Caco-2 (cell line): ENCODE measurements around the gene MVB12B. TPM values are rescaled to one million over a fixed set of nuclear protein-coding genes. Genes with fewer than 3 reads are reported as not detected.

Experiments
- BruUV-seq: library from RNA; stranded (reverse); fragments of 400-500 nt; replicated peaks from 2 replicates; lab custom pipeline; 2021; lab: Mats Ljungman, UMichigan
- CTCF ChIA-PET: fragments of 300-600 bp; sonication (Branson Sonifier 250); formaldehyde crosslinking; loops from one replicate; lab custom pipeline; 2022; ENCODE audit warnings: antibody characterized with exemption; lab: Charles Lee
- POLR2A ChIA-PET: fragments of 300-600 bp; sonication (Branson Sonifier 250); formaldehyde crosslinking; loops from one replicate; lab custom pipeline; 2022; ENCODE audit warnings: antibody characterized with exemption; lab: Charles Lee
- DNase-seq, 2 experiments: peaks; one replicate each; pipeline versions ENCODE4 v3.0.0 to v3.0.0-alpha.2; 2020 to 2022
- H3K27me3 ChIP-seq: replicated peaks from 2 replicates; pipeline ENCODE4 v1.6.0; 2011; ENCODE audit warnings: low read length; ENCODE audit not compliant: control insufficient read depth, insufficient read depth
- H3K36me3 ChIP-seq: 2 replicates; pipeline ENCODE4 v1.5.1; 2011; ENCODE audit warnings: low read length; ENCODE audit not compliant: control insufficient read depth, insufficient read depth
- H3K4me1 ChIP-seq: fragments of 250-450 bp; sonication (Bioruptor Pico); 2 replicates; pipeline ENCODE4 v1.5.1; 2020; ENCODE audit warnings: mild to moderate bottlenecking
- H3K4me3 ChIP-seq: 2 replicates; pipeline ENCODE4 v1.5.1; 2011; ENCODE audit warnings: low read depth, mild to moderate bottlenecking, control low read depth, low read length
- H3K9me3 ChIP-seq: fragments of 250-450 bp; sonication (Bioruptor Pico); 2 replicates; pipeline ENCODE4 v1.5.1; 2020; ENCODE audit warnings: mild to moderate bottlenecking, moderate library complexity
- H3K27ac Mint-ChIP-seq: one replicate; pipeline ENCODE4 v1.8.0; 2022; ENCODE audit warnings: mixed read lengths; ENCODE audit not compliant: unreplicated experiment
- H3K27me3 Mint-ChIP-seq: one replicate; pipeline ENCODE4 v1.8.0; 2022; ENCODE audit warnings: mixed read lengths; ENCODE audit not compliant: insufficient read depth, unreplicated experiment
- H3K36me3 Mint-ChIP-seq: one replicate; pipeline ENCODE4 v1.8.0; 2022; ENCODE audit warnings: mild to moderate bottlenecking, mixed read lengths; ENCODE audit not compliant: insufficient read depth, unreplicated experiment
- H3K4me1 Mint-ChIP-seq: one replicate; pipeline ENCODE4 v1.8.0; 2022; ENCODE audit warnings: low read depth, mixed read lengths; ENCODE audit not compliant: unreplicated experiment
- H3K4me3 Mint-ChIP-seq: one replicate; pipeline ENCODE4 v1.8.0; 2022; ENCODE audit warnings: mild to moderate bottlenecking, moderate library complexity, mixed read lengths; ENCODE audit not compliant: unreplicated experiment
- H3K9me3 Mint-ChIP-seq: one replicate; pipeline ENCODE4 v1.8.0; 2022; ENCODE audit warnings: mixed read lengths; ENCODE audit not compliant: unreplicated experiment
- CTCF ChIP-seq, 2 experiments: fragments of 200-600 bp in 1 of 2; IDR thresholded peaks; 1 replicate in 1 of 2; 2 replicates in 1 of 2; pipeline versions ENCODE4 v1.5.1 to v1.8.0; 2011 to 2022; ENCODE audit warnings: antibody characterized with exemption in 1 of 2, control low read depth in 1 of 2, inconsistent platforms in 1 of 2, low read depth in 1 of 2, low read length in 1 of 2, mild to moderate bottlenecking in 1 of 2, moderate library complexity in 1 of 2; ENCODE audit not compliant: insufficient read depth in 1 of 2, severe bottlenecking in 1 of 2, unreplicated experiment in 1 of 2
- intact Hi-C: fragments of 100-400 bp; cut with micrococcal nuclease; formaldehyde crosslinking; loops from one replicate; pipeline ENCODE4 v1.10.0; 2022; ENCODE audit not compliant: unreplicated experiment
- total RNA-seq: library from RNA; stranded (reverse); gene quantifications from 2 replicates; pipeline ENCODE4 v1.2.3, GENCODE V29; 2022

MVB12B gene
- total RNA-seq, 1 experiment from 2014 or later = 24.4 TPM

DNA sequence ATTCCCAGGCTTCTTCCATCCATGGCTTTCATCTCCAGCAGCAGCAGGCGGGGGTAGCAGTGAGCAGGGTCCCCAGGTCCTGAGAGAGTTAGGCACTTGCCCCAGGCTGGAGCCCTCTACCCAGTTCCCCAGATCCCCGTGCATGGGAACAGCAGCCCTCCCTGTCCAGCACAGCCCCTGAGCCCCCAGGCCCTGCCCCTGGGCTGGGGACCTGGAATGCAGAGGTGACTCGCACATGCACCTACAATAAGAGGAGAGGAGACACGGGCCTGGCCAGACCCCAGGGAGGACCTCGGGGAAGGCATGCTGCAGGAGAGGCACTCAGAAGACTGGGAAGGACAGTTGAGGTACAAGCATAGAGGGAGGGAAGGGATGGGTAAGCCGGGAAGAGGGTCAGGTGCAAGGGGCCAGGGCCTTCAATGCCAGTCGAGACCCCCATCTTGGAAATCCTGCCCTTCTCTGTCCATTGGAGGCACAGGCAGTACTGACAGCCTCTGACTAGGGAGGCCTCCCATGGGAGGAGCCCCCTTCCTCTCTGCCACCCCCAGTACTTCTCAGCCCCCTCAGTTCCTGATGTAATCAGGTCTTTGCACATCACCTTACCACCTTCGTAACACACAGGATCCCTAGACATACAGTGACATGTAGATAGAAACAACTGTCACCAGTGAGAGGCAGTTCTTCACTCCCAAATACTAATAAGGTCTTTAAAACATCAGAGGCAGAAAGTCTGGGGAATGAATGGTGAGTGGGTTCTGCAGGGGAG is 151.8 kb downstream of the MVB12B start:
- Mint-ChIP-seq H3K27ac (no peak overlapping the region), H3K4me3 (no peak overlapping the region), H3K36me3 (peaks cover 5% of the 10 kb centered on the region), H3K9me3 (no peaks in the 10 kb centered on the region), H3K27me3 (no peaks in the 10 kb centered on the region), H3K4me1 (peaks cover 7% of the 10 kb centered on the region)
- Histone ChIP-seq H3K9me3 (no peaks in the 10 kb centered on the region), H3K36me3 (no peaks in the 10 kb centered on the region), H3K4me1 (no peaks in the 10 kb centered on the region), H3K4me3 (no peak overlapping the region), H3K27me3 (no peaks in the 10 kb centered on the region)
- no TSS peak for BruUV-seq
- DNase-seq = no peak
- ChIA-PET CTCF (no interaction called here), POLR2A (no interaction called here)
- intact Hi-C loops = no loop called here
- no peak for TF ChIP-seq CTCF (IDR thresholded peaks at IDR 0.05; ENCODE audit: insufficient read depth in 1 of 2, low read depth in 1 of 2, low read length in 1 of 2, severe bottlenecking in 1 of 2, unreplicated experiment in 1 of 2)

DNA sequence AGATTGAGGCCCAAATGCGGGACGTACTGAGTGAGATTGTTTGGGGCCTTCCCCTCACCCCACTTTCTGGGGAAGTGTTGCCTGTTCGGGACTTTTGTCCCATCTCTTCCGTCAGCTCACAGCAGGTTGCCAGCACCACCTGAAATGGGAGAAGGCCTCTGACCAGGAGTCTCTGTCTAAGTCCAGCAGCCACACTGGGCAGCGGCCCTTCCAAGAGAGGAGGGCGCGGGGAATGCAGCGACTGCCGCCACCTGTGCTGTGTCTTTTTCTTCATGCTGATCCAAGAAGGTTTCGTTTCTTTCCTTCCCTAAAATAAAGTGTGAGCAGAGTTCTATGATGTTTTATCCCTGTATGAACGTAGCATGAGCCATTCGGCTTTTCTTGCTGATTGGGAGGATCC is 152.9 kb downstream of the MVB12B start:
- DNase-seq = no peak
- Mint-ChIP-seq H3K36me3 (no peaks in the 10 kb centered on the region), H3K27ac (no peak overlapping the region), H3K27me3 (no peaks in the 10 kb centered on the region), H3K4me3 (no peak overlapping the region), H3K4me1 (no peaks in the 10 kb centered on the region), H3K9me3 (no peaks in the 10 kb centered on the region)
- ChIA-PET POLR2A (no interaction called here), CTCF (no interaction called here)
- H3K4me3 ChIP-seq = no peak overlapping the region
- H3K9me3 ChIP-seq = no peaks in the 10 kb centered on the region
- BruUV-seq = no TSS peak
- H3K4me1 ChIP-seq = no peaks in the 10 kb centered on the region
- no peaks in the 10 kb centered on the region for H3K36me3 ChIP-seq
- intact Hi-C loops = no loop called here
- TF ChIP-seq CTCF (IDR thresholded peaks at IDR 0.05; ENCODE audit: insufficient read depth in 1 of 2, low read depth in 1 of 2, low read length in 1 of 2, severe bottlenecking in 1 of 2, unreplicated experiment in 1 of 2) = no peak
- H3K27me3 ChIP-seq = no peaks in the 10 kb centered on the region

GRCh38 chr9:126480813-126481212 is 154.2 kb downstream of the MVB12B start:
- no TSS peak for BruUV-seq
- Histone ChIP-seq H3K27me3 (no peaks in the 10 kb centered on the region), H3K9me3 (no peaks in the 10 kb centered on the region), H3K4me3 (no peak overlapping the region), H3K4me1 (no peaks in the 10 kb centered on the region), H3K36me3 (no peaks in the 10 kb centered on the region)
- Mint-ChIP-seq H3K4me3 (no peak overlapping the region), H3K9me3 (no peaks in the 10 kb centered on the region), H3K27me3 (no peaks in the 10 kb centered on the region), H3K36me3 (no peaks in the 10 kb centered on the region), H3K4me1 (no peaks in the 10 kb centered on the region), H3K27ac (no peak overlapping the region)
- intact Hi-C loops = no loop called here
- no peak for DNase-seq
- ChIA-PET CTCF (no interaction called here), POLR2A (no interaction called here)
- TF ChIP-seq CTCF (IDR thresholded peaks at IDR 0.05; ENCODE audit: insufficient read depth in 1 of 2, low read depth in 1 of 2, low read length in 1 of 2, severe bottlenecking in 1 of 2, unreplicated experiment in 1 of 2) = no peak
